Suppressor macrophage (primary cell): Measurements from ENCODE around the gene HSD17B7.

ENCODE experiments used
- DNase-seq, 4 experiments: peaks; one replicate each; pipeline ENCODE4 v3.0.0-alpha.2; 2020 to 2022

HSD17B7 gene

DNA sequence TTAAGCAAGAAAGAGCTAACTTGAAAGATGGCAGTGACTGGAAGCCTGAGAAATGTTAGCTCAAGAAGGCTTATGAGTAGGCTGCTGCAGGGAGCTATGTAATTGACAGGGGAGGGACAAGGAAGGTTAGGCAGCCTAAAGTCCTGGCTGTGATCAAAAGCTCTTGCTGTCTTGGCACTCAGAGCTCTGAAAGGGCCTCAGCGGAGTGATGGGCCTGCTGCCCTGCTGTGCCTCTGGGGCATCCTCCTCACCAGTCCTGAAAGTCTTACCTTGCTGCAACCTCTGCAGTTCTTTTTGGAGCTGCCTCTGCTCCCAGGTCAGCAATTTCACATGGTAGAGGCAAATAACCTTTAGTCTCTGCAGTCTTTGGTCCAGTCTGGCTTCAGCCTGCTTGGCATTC, 68.7 kb downstream of the HSD17B7 start:
- no peak for DNase-seq

DNA sequence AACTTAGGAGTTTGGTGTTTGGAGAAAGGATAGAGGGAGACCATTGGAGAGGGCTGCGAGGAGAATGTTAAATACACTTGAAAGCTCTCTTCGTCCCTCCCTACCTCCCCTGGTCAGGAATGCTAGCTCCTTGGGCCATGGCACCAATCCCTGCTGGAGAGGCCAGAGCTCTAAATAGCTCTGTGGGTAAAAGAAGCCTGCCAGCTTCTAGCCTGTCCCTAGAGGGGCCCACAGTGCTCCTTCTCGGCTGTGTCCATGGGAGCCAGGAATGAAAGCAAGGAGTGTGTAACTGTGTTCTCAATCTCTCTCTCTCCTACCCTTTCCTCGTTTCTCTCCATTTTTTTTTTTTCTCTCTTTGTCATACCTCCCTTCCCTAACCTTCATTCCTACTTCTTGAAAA, 70.6 kb downstream of the HSD17B7 start, which contains the start of gene CCDC190:
CCDC190 (minus strand) TSS at position 75 of the 400 bp plus-strand sequence. CDS start 1,529 bp downstream, outside the sequence.
- DNase-seq, result no peak

DNA sequence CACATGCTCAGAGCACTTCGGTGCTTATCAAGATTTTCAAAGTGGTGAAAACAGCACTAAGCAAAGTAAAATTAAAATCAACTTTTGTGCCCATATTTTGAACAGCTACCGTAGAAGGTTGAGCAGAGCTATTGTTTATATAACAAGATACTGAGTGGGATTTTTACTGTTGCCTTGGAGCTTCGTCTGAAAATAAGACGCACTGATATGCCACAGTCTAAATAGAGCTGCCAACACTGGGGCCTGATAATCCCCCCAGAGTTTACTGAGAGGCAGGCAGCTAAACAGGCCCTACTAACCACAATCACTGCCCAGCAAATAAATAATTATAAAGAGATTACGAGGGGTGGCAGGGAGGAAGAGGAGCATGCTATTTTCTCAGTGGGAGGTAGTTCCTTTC, 71.1 kb downstream of the HSD17B7 start:
- no peak for DNase-seq
